MM.1S (cell line): ENCODE results near the gene PRKG1.

Experiments
- EZH2 ChIP-seq: fragments of 300-600 bp; sonication (generic); optimal IDR thresholded peaks from 2 replicates; pipeline ENCODE3; 2017; ENCODE audit warnings: low read depth, mild to moderate bottlenecking, antibody characterized with exemption, low read length, mixed read lengths
- EZH2phosphoT487 ChIP-seq: fragments of 300-600 bp; sonication (generic); IDR thresholded peaks from 2 replicates; pipeline ENCODE4 v1.6.1; 2018; ENCODE audit warnings: antibody characterized with exemption, low read length
- TF ChIP-seq, protein P1 (sequence below): fragments of 300-600 bp; sonication (generic); IDR thresholded peaks from 2 replicates; pipeline ENCODE4 v1.5.1; 2016; ENCODE audit warnings: antibody characterized with exemption, low read length, mixed read lengths

DNA sequence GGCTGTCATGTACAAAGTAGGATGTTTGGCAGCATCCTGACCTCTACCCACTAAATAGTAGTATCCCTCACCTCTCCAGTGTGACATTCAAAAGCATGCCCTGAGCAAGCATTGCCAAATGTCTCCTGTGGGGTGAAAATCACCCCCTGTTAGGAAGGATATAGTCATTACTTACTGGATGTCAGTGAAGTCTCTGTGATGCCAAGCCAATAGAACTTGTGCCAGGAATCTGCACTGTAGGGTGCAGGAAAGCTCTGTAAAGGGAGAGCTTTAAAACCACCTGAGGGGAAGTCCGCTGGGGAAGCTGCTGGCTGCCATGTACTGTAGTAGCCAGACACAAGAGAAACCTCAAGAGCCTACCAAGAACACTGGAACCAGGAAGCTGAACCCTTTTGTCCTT lies 1069.1 kb downstream of the PRKG1 start:
- TF ChIP-seq, protein P1, sequence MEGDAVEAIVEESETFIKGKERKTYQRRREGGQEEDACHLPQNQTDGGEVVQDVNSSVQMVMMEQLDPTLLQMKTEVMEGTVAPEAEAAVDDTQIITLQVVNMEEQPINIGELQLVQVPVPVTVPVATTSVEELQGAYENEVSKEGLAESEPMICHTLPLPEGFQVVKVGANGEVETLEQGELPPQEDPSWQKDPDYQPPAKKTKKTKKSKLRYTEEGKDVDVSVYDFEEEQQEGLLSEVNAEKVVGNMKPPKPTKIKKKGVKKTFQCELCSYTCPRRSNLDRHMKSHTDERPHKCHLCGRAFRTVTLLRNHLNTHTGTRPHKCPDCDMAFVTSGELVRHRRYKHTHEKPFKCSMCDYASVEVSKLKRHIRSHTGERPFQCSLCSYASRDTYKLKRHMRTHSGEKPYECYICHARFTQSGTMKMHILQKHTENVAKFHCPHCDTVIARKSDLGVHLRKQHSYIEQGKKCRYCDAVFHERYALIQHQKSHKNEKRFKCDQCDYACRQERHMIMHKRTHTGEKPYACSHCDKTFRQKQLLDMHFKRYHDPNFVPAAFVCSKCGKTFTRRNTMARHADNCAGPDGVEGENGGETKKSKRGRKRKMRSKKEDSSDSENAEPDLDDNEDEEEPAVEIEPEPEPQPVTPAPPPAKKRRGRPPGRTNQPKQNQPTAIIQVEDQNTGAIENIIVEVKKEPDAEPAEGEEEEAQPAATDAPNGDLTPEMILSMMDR = no peak
- TF ChIP-seq EZH2 = no peak
- TF ChIP-seq EZH2phosphoT487 = no peak
